ENCODE measurements around the gene DNASE1L3.
A peak's percentile ranks its signal among the peaks of the same experiment; 100 is the strongest.

Gene DNASE1L3, protein sequence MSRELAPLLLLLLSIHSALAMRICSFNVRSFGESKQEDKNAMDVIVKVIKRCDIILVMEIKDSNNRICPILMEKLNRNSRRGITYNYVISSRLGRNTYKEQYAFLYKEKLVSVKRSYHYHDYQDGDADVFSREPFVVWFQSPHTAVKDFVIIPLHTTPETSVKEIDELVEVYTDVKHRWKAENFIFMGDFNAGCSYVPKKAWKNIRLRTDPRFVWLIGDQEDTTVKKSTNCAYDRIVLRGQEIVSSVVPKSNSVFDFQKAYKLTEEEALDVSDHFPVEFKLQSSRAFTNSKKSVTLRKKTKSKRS

DNA sequence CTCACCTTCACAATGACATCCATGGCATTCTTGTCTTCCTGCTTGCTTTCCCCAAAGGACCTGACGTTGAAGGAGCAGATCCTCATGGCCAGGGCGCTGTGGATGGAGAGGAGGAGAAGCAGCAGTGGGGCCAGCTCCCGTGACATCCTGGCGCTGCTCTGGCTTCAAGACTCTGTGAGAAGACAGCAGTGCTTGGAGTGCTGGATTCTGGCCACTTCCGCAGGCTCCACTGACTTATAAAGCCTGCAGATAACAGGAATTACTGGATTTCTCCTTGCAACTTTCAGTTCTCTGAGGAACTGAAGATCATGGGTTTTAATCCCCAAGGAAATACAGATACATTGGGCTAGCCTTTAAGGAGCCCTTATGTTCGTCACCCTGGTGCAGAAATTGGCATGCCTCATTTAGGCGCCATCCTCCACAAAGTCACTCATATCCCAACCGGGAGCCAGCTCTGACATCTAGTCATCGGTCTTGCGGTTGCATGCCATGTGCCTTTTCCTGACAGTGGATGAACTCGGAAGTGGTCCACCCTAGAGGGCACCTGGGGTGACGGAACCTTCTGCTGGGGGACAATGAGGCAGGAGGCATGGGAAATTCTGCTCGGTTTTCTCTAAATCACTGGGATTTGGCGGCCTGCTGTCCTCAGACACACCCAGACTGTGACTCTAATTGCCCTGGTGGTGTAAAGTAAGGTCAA, at the start of gene DNASE1L3:
Gene DNASE1L3 (minus strand): TSS at position 212 of the 700 bp plus-strand sequence. CDS start 66 bp downstream, at position 146.
- in situ Hi-C loops (cut with HindIII; ENCODE audit: low sequenced_read_pairs), result no loop called here
- no peak within 1 kb of the TSS for H3K4me3 ChIP-seq (ENCODE audit: low read depth, low read length)

DNA sequence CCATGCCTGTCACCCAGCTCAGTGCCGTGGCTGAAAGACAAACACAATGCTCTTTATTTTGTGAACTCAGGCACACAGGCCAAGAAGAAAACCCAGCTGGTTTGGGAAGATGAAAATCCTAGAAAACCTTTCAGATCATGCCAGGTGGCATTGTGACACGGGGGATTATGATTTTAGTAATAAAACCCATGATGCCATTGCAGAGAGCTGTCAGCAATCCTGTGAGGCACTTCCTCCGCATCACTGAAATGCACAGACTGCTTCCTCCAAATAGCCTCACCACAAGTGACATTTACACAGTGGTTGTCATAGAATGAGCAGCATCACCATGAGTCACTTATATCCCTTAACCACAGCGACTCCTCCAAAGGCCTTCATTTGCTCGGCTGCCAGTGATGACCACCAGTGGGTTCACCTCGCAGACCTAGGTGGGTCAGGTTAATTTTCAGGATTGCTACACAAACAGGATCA, 49.5 kb upstream of the DNASE1L3 start:
- in situ Hi-C loops (cut with HindIII; ENCODE audit: low sequenced_read_pairs), result no loop called here
- no peak overlapping the region for H3K4me3 ChIP-seq (ENCODE audit: low read depth, low read length)
- peak; percentile 84 for DNase-seq (ENCODE audit: low read depth, low spot score)
- TF ChIP-seq, protein P1, sequence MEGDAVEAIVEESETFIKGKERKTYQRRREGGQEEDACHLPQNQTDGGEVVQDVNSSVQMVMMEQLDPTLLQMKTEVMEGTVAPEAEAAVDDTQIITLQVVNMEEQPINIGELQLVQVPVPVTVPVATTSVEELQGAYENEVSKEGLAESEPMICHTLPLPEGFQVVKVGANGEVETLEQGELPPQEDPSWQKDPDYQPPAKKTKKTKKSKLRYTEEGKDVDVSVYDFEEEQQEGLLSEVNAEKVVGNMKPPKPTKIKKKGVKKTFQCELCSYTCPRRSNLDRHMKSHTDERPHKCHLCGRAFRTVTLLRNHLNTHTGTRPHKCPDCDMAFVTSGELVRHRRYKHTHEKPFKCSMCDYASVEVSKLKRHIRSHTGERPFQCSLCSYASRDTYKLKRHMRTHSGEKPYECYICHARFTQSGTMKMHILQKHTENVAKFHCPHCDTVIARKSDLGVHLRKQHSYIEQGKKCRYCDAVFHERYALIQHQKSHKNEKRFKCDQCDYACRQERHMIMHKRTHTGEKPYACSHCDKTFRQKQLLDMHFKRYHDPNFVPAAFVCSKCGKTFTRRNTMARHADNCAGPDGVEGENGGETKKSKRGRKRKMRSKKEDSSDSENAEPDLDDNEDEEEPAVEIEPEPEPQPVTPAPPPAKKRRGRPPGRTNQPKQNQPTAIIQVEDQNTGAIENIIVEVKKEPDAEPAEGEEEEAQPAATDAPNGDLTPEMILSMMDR (IDR thresholded peaks at IDR 0.05; ENCODE audit: low read depth, low read length), result no peak

More for the DNA sequence above, at the start of gene DNASE1L3:
- TF ChIP-seq, protein P1 (IDR thresholded peaks at IDR 0.05; ENCODE audit: low read depth, low read length), result no peak
- DNase-seq (ENCODE audit: low read depth, low spot score), result no peak

GRCh38 chr3:58258392-58259055, 47.8 kb upstream of the DNASE1L3 start:
- in situ Hi-C loops (cut with HindIII; ENCODE audit: low sequenced_read_pairs), result no loop called here
- TF ChIP-seq, protein P1 (IDR thresholded peaks at IDR 0.05; ENCODE audit: low read depth, low read length), result no peak
- no peak for DNase-seq (ENCODE audit: low read depth, low spot score)
- H3K4me3 ChIP-seq (ENCODE audit: low read depth, low read length), result no peak overlapping the region

DNA sequence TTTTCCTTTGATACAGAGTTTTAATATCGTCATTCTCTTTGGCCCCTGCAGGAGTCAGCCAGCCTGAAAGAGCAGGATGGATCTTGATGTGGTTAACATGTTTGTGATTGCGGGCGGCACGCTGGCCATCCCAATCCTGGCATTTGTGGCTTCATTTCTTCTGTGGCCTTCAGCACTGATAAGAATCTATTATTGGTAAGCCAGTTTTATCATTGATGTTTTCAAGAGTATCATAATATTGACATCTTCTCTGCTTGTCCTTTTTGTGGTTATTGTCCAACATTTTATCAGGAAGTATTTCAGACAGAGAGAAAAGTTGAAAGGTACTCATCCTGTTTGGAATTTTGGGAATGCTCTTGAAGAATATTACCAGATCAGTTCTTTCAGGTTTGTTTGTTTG, 45.7 kb upstream of the DNASE1L3 start:
- in situ Hi-C loops (cut with HindIII; ENCODE audit: low sequenced_read_pairs), result no loop called here

DNA sequence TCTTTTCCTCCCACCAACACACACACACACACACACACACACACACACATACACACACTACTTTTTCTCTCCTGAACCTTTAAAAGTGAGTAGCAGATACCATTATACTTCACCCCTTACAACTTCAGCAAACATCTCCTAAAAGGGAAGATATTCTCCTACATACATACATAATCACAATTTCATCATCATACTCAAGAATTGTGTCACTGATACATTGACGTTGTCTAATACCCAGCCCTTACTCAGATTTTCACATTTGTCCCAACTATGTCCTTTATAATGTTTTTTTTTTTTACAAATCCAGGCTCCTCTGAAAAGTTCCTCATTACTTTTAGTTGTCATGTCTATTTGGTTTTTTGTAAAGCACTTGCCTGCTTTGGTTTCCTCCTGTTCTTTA, 45.3 kb upstream of the DNASE1L3 start:
- in situ Hi-C loops (cut with HindIII; ENCODE audit: low sequenced_read_pairs), result no loop called here
- TF ChIP-seq, protein P1 (IDR thresholded peaks at IDR 0.05; ENCODE audit: low read depth, low read length), result no peak
- DNase-seq (ENCODE audit: low read depth, low spot score), result no peak
- no peak overlapping the region for H3K4me3 ChIP-seq (ENCODE audit: low read depth, low read length)

More for the DNA sequence above, 45.7 kb upstream of the DNASE1L3 start:
- no peak for DNase-seq (ENCODE audit: low read depth, low spot score)
- TF ChIP-seq, protein P1 (IDR thresholded peaks at IDR 0.05; ENCODE audit: low read depth, low read length), result no peak
- no peak overlapping the region for H3K4me3 ChIP-seq (ENCODE audit: low read depth, low read length)

- DNase-seq (ENCODE audit: low read depth, low spot score), result no peak
- in situ Hi-C loops (cut with HindIII; ENCODE audit: low sequenced_read_pairs), result no loop called here
- H3K4me3 ChIP-seq (ENCODE audit: low read depth, low read length), result no peak overlapping the region
- TF ChIP-seq, protein P1 (IDR thresholded peaks at IDR 0.05; ENCODE audit: low read depth, low read length), result no peak
Observed at GRCh38 chr3:58254144-58254543, 43.4 kb upstream of the DNASE1L3 start.
